Measurements from ENCODE around the gene SLC7A1.

SLC7A1 gene

DNA sequence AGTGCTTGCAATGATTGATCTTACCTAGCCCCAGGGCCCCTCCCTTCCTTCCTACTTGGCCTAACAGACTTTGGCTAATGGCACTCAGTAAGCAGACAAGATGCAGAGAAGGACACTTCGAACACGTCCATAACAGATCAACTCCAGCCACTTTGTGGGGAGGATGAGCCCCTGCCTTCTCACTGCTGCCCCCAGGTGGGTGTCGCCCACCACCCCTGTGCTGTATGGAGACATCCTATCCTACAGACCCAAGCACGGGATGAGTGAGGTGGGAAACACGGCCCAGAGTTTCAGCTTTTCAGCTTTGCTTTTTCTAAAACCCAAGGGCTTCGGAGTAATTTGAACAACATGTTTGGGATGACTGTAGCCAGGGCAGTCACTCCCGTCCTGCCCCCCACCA, 5.5 kb downstream of the SLC7A1 start:
- no peak for TF ChIP-seq NFRKB (IDR thresholded peaks at IDR 0.05)
- TF ChIP-seq L3MBTL2 (conservative IDR thresholded peaks at IDR 0.05) = no peak
- TF ChIP-seq CTBP1 (IDR thresholded peaks at IDR 0.05; ENCODE audit: borderline replicate concordance) = no peak
- TF ChIP-seq, protein P1, sequence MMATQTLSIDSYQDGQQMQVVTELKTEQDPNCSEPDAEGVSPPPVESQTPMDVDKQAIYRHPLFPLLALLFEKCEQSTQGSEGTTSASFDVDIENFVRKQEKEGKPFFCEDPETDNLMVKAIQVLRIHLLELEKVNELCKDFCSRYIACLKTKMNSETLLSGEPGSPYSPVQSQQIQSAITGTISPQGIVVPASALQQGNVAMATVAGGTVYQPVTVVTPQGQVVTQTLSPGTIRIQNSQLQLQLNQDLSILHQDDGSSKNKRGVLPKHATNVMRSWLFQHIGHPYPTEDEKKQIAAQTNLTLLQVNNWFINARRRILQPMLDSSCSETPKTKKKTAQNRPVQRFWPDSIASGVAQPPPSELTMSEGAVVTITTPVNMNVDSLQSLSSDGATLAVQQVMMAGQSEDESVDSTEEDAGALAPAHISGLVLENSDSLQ (IDR thresholded peaks at IDR 0.05) = no peak
- TF ChIP-seq FOXA1 (IDR thresholded peaks at IDR 0.05) = no peak
- TF ChIP-seq LEF1 (IDR thresholded peaks at IDR 0.05; ENCODE audit: borderline replicate concordance) = no peak
- no peak for TF ChIP-seq ZNF384 (IDR thresholded peaks at IDR 0.05)
- no peak for TF ChIP-seq SUZ12 (IDR thresholded peaks at IDR 0.05)
- TF ChIP-seq SP1 (IDR thresholded peaks at IDR 0.05) = no peak
- TF ChIP-seq FOXK2 (IDR thresholded peaks at IDR 0.05) = no peak
- no peak for TF ChIP-seq ELF4 (IDR thresholded peaks at IDR 0.05)
- no peak for TF ChIP-seq HDGF (IDR thresholded peaks at IDR 0.05; ENCODE audit: borderline replicate concordance)
- no peak for TF ChIP-seq FOXM1 (IDR thresholded peaks at IDR 0.05; ENCODE audit: borderline replicate concordance)
- no peak for DNase-seq (ENCODE audit: extremely low spot score)
- ChIA-PET CTCF (no interaction called here), POLR2A (no interaction called here)

DNA sequence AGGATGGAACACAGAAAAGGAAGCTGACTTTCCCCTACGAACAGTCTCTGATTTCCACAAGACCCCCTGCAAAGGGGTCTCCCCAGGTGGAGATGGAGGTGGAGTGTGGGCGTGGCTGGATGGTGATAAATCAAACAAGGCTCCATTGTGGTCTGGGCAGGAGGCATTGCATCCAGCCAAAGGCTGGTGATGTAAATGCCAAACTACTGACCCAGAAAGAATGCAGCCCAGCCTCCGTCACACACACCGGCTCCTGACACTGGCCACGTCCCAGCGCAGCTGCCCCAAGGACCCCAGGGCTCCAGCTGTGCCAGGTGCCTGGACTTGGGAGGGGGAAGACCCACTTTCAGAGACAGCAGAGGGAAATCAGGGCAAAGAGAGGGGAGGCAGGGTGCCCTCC, 6.3 kb downstream of the SLC7A1 start:
- TF ChIP-seq ELF4 (IDR thresholded peaks at IDR 0.05) (no peak), FOXM1 (IDR thresholded peaks at IDR 0.05; ENCODE audit: borderline replicate concordance) (no peak), BHLHE40 (IDR thresholded peaks at IDR 0.05; ENCODE audit: borderline replicate concordance) (no peak), SUZ12 (IDR thresholded peaks at IDR 0.05) (no peak), ARNT (IDR thresholded peaks at IDR 0.05) (no peak), L3MBTL2 (conservative IDR thresholded peaks at IDR 0.05) (no peak), LEF1 (IDR thresholded peaks at IDR 0.05; ENCODE audit: borderline replicate concordance) (no peak), ZNF384 (IDR thresholded peaks at IDR 0.05) (no peak), TARDBP (IDR thresholded peaks at IDR 0.05) (no peak), FOXA1 (IDR thresholded peaks at IDR 0.05) (no peak), FOXK2 (IDR thresholded peaks at IDR 0.05) (no peak), NFRKB (IDR thresholded peaks at IDR 0.05) (no peak), HDGF (IDR thresholded peaks at IDR 0.05; ENCODE audit: borderline replicate concordance) (no peak), CTBP1 (IDR thresholded peaks at IDR 0.05; ENCODE audit: borderline replicate concordance) (no peak), SP1 (IDR thresholded peaks at IDR 0.05) (no peak)
- TF ChIP-seq, protein P1 (IDR thresholded peaks at IDR 0.05) = no peak
- POLR2A ChIA-PET = no interaction called here
- CTCF ChIA-PET = no interaction called here
- DNase-seq (ENCODE audit: extremely low spot score) = no peak

DNA sequence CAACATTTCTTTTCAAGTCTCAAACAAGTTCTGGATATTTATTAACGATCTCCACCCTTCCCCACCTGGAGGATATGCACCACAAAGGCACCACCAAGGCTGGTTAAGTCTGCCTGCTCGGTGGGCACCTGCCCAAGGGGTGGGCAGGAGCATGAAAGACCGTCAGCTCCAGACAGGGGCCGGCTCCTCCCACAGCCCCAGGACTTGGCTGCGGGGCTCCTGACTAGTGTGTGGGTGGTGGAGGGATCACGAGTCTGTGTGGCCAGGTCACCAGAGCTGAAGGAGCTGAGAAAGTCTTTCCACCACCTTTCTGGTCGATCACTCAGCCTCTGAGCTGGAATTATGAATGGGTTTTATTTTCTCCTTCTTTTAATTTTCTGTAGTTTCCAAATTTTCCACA, 7.8 kb downstream of the SLC7A1 start:
- no peak for TF ChIP-seq FOXK2 (IDR thresholded peaks at IDR 0.05)
- ChIA-PET POLR2A (no interaction called here), CTCF (no interaction called here)
- DNase-seq (ENCODE audit: extremely low spot score) = no peak

GRCh38 chr13:29583073-29583785, 12.3 kb downstream of the SLC7A1 start:
- DNase-seq (ENCODE audit: extremely low spot score) = no peak
- CTCF ChIA-PET = no interaction called here
- TF ChIP-seq BHLHE40 (IDR thresholded peaks at IDR 0.05; ENCODE audit: borderline replicate concordance) = no peak
- TF ChIP-seq L3MBTL2 (conservative IDR thresholded peaks at IDR 0.05) = no peak
- no peak for TF ChIP-seq FOXM1 (IDR thresholded peaks at IDR 0.05; ENCODE audit: borderline replicate concordance)
- TF ChIP-seq TARDBP (IDR thresholded peaks at IDR 0.05) = no peak
- POLR2A ChIA-PET = no interaction called here

DNA sequence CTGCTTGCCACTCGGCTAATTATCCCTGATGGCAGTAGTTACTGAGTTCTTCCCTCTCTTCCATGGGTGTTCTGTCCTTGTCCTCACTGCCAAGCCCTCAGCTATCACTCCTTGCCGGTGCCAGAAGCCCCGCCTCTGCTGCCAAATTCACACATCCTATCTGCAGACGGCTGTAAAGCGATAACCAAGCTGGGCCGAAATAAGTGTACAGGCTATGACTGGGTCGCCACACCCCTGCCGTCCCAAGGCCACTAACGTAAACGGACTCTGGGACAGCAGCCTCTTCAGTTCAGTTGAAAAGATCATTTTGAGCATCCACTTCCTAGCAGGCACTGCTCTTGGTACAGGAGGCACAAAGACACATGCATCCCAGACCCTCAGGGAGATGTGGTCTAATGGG, 13.3 kb downstream of the SLC7A1 start:
- POLR2A ChIA-PET = no interaction called here
- TF ChIP-seq FOXM1 (IDR thresholded peaks at IDR 0.05; ENCODE audit: borderline replicate concordance) (no peak), LEF1 (IDR thresholded peaks at IDR 0.05; ENCODE audit: borderline replicate concordance) (no peak), SP1 (IDR thresholded peaks at IDR 0.05) (no peak), FOXK2 (IDR thresholded peaks at IDR 0.05) (no peak), FOXA1 (IDR thresholded peaks at IDR 0.05) (no peak), ZNF384 (IDR thresholded peaks at IDR 0.05) (no peak), HDGF (IDR thresholded peaks at IDR 0.05; ENCODE audit: borderline replicate concordance) (no peak), SUZ12 (IDR thresholded peaks at IDR 0.05) (no peak), ARNT (IDR thresholded peaks at IDR 0.05) (no peak), L3MBTL2 (conservative IDR thresholded peaks at IDR 0.05) (no peak), BHLHE40 (IDR thresholded peaks at IDR 0.05; ENCODE audit: borderline replicate concordance) (no peak), ELF4 (IDR thresholded peaks at IDR 0.05) (no peak), CTBP1 (IDR thresholded peaks at IDR 0.05; ENCODE audit: borderline replicate concordance) (no peak)
- CTCF ChIA-PET = interaction anchor here (0.8 kb wide), 1 partner anchor 17 kb away, joined by 4 read pairs; no protein-coding TSS in a partner anchor
- no peak for DNase-seq (ENCODE audit: extremely low spot score)

DNA sequence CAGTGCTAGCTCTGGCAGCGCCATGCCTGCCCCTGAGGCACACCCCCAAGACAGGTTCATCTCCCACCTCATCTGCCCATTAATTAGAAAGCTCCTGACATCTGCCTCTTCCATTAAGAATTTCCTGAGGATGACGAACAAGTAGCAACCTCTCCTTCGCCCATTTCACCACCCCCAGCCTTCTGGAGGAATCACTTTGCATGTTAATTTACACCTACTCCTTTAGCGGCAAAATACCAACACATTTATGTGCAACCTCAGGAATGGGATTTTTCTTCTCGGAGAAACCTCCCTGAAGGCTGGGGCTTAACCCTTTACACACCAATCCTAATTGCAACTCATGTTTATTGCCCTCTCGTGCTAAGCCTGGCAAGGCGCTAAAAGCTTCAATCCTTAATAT, 13.8 kb downstream of the SLC7A1 start:
- ChIA-PET CTCF (no interaction called here), POLR2A (no interaction called here)
- TF ChIP-seq HDGF (IDR thresholded peaks at IDR 0.05; ENCODE audit: borderline replicate concordance) = no peak
- no peak for TF ChIP-seq CTBP1 (IDR thresholded peaks at IDR 0.05; ENCODE audit: borderline replicate concordance)
- no peak for DNase-seq (ENCODE audit: extremely low spot score)

GRCh38 chr13:29579094-29579493, 16.4 kb downstream of the SLC7A1 start:
- ChIA-PET CTCF (no interaction called here), POLR2A (no interaction called here)
- no peak for TF ChIP-seq HDGF (IDR thresholded peaks at IDR 0.05; ENCODE audit: borderline replicate concordance)
- TF ChIP-seq FOXM1 (IDR thresholded peaks at IDR 0.05; ENCODE audit: borderline replicate concordance) = no peak
- no peak for TF ChIP-seq ZNF384 (IDR thresholded peaks at IDR 0.05)
- TF ChIP-seq FOXA1 (IDR thresholded peaks at IDR 0.05) = no peak
- no peak for TF ChIP-seq NFRKB (IDR thresholded peaks at IDR 0.05)
- TF ChIP-seq, protein P1 (IDR thresholded peaks at IDR 0.05) = no peak
- TF ChIP-seq BHLHE40 (IDR thresholded peaks at IDR 0.05; ENCODE audit: borderline replicate concordance) = no peak
- no peak for TF ChIP-seq TARDBP (IDR thresholded peaks at IDR 0.05)
- TF ChIP-seq LEF1 (IDR thresholded peaks at IDR 0.05; ENCODE audit: borderline replicate concordance) = no peak
- no peak for TF ChIP-seq ELF4 (IDR thresholded peaks at IDR 0.05)
- no peak for TF ChIP-seq SP1 (IDR thresholded peaks at IDR 0.05)
- TF ChIP-seq CTBP1 (IDR thresholded peaks at IDR 0.05; ENCODE audit: borderline replicate concordance) = no peak
- no peak for TF ChIP-seq ARNT (IDR thresholded peaks at IDR 0.05)
- TF ChIP-seq FOXK2 (IDR thresholded peaks at IDR 0.05) = no peak
- no peak for TF ChIP-seq L3MBTL2 (conservative IDR thresholded peaks at IDR 0.05)
- no peak for TF ChIP-seq SUZ12 (IDR thresholded peaks at IDR 0.05)
- DNase-seq (ENCODE audit: extremely low spot score) = no peak
